Measurements from ENCODE around the gene PIAS3. TPM values are rescaled to one million over a fixed set of nuclear protein-coding genes. Genes with fewer than 3 reads are reported as not detected.
A peak's percentile ranks its signal among the peaks of the same experiment; 100 is the strongest.
"Not testable (repeated sequence)": the region's sequence is repeated elsewhere in the genome, so short reads cannot be mapped to it uniquely, and the experiment has no call there.

Gene PIAS3
- total RNA-seq, 4 donors from 2014 or later: 43.8 to 78.4 (median 49.4) TPM

DNA sequence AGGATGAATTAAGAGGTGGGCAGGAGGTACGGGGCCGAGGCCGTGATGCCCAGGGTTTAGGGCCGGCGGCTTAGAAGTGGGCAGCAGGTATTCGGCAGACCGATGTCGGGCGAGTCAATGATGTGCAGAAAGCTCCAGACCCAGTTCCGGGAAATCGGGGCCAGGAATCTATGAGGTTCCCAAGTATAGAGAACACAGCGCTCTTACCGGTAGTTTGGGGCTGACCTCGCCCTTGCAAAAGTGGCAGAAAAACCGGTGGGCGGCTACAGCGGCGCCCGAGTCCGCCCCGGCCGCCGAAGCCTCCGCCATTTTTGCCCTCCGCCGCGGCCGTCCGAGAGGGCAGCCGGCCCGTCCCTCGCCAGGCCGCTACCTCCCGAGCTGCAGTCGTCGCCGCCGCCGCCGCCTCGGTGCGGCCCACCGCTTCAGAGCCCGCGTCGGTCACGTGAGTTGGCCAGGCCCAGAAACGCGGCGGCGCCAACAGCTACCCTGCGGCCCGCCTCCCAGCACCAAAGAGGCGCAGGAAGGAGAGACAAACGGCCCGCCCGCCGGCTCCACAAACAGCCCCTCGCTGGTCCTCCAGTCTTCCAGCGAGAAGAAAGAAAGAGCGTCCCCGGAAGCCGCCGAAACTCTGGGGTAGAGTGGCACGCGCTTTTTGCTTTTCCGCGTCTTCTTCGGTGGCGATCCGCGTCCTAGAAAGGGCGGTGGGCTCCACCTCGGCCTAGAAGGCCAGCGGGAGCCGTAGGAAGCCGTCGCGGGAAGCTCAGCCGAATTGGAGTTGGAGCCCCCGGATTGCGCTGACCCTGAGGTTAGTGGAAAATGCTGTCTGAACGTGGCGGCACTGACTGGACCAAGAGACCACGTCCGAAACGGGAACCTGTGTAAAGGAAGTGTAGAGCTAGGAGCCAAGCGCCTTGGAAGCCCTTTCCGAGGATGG, 35.0 kb downstream of the PIAS3 start, which contains the start of the genes POLR3C and RNF115:
TSS of gene POLR3C (plus strand) at position 636 of the 934 bp plus-strand sequence. CDS start 1,577 bp downstream, outside the sequence.
TSS of gene RNF115 (minus strand) at position 531 of the 934 bp plus-strand sequence. CDS start at position 309, 222 bp downstream.
- peak; percentile 93 to 96 for DNase-seq (ENCODE audit: low spot score in 2 of 2)
- peaks cover 21% of the 10 kb centered on the region for H3K4me1 ChIP-seq
- TF ChIP-seq CTCF (IDR thresholded peaks at IDR 0.05) (no peak), EP300 (IDR thresholded peaks at IDR 0.05) (no peak), POLR2A (IDR thresholded peaks at IDR 0.05) (peak in 1 of 2 donors; percentile 84), POLR2AphosphoS5 (IDR thresholded peaks at IDR 0.05) (peak in 1 of 3 donors; percentile 70)
- no peaks in the 10 kb centered on the region for H3K27me3 ChIP-seq
- H3K36me3 ChIP-seq: peaks cover 22% of the 10 kb centered on the region
- WGBS: under 1% methylated on average over 34 of the region's 89 CpGs
- peak within 1 kb of the TSS; percentile 88 for H3K4me3 ChIP-seq
- H3K9me3 ChIP-seq: no peaks in the 10 kb centered on the region
- peak within 1 kb of the TSS; percentile 95 for H3K27ac ChIP-seq

DNA sequence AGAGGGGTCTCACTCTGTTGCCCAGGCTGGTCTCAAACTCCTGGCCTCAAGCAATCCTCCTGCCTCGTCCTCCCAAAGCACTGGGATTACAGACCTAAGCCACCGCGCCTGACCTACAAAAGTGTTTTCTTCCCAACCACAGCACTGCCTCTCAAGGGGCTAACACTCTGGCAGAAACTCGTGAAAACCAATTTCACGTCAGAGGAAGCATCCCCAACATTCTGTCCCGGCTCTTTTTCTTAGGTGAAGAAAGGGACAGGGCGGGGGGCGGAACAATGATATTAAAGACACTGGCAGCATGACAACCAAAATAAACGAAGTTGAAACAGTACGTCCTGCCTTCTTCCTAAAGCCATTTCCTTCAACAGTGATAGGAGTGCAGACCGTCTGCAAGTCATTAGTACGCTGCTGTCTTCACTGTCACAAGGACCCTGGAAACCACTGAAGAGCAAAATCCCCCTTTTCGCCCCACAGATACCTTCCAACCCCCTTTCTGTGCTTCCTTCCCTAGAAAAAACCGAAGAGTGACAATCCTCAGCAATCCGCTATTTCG, 36.0 kb downstream of the PIAS3 start:
- peak overlapping the region; percentile 51 for H3K27ac ChIP-seq
- H3K4me3 ChIP-seq: peak overlapping the region; percentile 88
- DNase-seq (ENCODE audit: low spot score in 2 of 2); H3K9me3 ChIP-seq; H3K27me3 ChIP-seq: not testable (repeated sequence)
- peaks cover 12% of the 10 kb centered on the region for H3K36me3 ChIP-seq
- no CpG with 5 or more reads among the region's 16 CpGs for WGBS
- H3K4me1 ChIP-seq: peaks cover 21% of the 10 kb centered on the region

DNA sequence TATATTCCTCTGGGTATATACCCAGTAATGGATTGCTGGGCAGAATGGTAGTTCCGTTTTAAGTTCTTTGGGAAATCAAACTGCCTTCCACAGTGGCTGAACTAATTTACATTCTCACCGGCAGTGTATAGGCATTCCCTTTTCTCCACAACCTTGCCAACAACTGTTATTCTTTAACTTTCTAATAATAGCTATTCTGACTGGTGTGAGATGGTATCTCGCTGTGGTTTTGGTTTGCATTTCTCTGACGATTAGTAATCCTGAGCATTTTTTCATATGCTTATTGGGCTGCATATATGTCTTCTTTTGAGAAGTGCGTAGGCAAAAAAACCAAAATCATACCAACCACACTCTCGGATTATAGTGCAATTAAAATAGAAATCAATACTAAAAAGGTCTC, 40.8 kb downstream of the PIAS3 start:
- DNase-seq (ENCODE audit: low spot score in 2 of 2); H3K4me1 ChIP-seq; H3K36me3 ChIP-seq; H3K27ac ChIP-seq; H3K4me3 ChIP-seq; H3K27me3 ChIP-seq; H3K9me3 ChIP-seq: not testable (repeated sequence)
- WGBS: 14% methylated on average over 2 of the region's 6 CpGs

DNA sequence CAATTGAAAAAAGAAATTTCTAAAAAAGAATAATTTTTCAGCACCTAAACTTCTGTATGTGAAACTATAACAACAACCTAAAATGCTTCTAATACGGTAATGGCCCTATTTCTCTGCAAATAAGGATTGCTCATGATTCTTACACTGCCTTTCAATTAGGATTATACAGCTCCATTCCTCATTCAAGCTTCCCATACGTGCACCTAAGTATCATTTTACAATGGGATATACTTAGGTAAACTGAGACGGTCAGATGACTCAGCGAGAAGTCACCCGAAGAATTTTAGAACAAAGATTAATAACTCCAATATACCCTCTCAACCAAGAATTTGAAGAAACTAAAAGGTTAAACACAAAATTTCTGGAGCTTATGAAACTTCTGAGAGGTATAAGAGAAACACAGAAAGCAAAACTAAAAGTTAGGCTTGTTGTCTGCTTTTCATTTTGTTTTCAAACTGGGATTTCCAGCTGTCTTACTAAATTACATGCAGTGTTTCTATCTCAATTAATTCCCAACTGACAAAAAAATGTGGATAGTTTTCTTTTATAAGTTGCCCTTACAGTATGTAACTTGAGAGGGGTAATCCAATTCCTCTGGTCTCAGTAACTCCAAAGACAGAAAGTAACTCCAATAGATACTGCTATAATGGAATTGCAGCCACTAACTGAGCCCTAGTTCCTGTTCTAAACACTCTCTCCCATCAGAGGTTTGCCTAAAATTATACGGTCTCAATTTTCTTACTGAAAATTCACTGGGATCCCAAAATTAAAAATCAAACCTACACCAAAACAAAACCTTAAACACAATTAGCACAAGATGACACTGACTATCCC, 45.7 kb downstream of the PIAS3 start:
- H3K9me3 ChIP-seq; H3K27ac ChIP-seq; DNase-seq (ENCODE audit: low spot score in 2 of 2); H3K4me3 ChIP-seq; H3K4me1 ChIP-seq; H3K27me3 ChIP-seq; H3K36me3 ChIP-seq: not testable (repeated sequence)
- 63% methylated on average over 6 of the region's 6 CpGs for WGBS

DNA sequence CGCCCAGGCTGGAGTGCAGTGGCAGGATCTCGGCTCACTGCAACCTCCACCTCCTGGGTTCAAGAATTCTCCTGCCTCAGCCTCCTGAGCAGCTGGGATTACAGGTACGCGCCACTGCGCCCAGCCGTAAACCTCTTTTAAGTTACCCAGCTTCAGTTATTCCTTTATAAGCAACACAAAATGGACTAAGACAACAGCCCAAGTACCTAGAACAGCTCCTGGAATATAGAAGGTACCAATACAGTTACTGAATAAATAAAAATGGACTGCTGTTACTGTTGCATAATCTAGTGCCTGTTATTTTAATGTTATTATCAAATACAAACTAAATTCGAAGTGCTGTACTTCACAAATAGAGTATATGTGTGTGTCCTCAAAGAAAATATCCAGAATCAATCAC, 52.0 kb downstream of the PIAS3 start:
- Histone ChIP-seq H3K27me3 (no peaks in the 10 kb centered on the region), H3K27ac (no peak overlapping the region), H3K9me3 (no peaks in the 10 kb centered on the region), H3K4me3 (no peak overlapping the region), H3K4me1 (peaks cover 36% of the 10 kb centered on the region), H3K36me3 (no peaks in the 10 kb centered on the region)
- TF ChIP-seq POLR2AphosphoS5 (IDR thresholded peaks at IDR 0.05) (no peak), POLR2A (IDR thresholded peaks at IDR 0.05) (no peak), EP300 (IDR thresholded peaks at IDR 0.05) (no peak), CTCF (IDR thresholded peaks at IDR 0.05) (no peak)
- 97% methylated on average over 7 of the region's 7 CpGs for WGBS
- no peak for DNase-seq (ENCODE audit: low spot score in 2 of 2)

DNA sequence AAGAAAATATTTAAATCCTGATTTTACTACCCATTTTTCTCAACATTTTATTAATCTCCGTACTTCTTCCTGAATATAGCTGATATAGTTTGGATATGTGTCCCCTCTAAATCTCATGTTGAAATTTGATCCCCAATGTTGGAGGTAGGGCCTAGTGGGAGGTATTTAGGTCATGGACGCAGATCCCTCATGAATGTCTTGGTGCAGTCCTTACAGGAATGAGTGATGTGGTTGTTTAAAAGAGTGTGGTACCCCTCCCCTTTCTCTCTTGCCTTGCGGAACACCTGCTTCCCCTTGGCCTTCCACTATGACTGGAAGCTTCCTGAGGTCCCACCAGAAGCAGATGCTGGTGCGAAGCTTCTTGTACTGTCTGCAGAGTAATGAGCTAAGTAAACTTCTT, 52.5 kb downstream of the PIAS3 start:
- no peak for DNase-seq (ENCODE audit: low spot score in 2 of 2)
- Histone ChIP-seq H3K27ac (no peak overlapping the region), H3K9me3 (no peaks in the 10 kb centered on the region), H3K27me3 (no peaks in the 10 kb centered on the region), H3K36me3 (no peaks in the 10 kb centered on the region), H3K4me3 (no peak overlapping the region), H3K4me1 (peaks cover 39% of the 10 kb centered on the region)
- TF ChIP-seq CTCF (IDR thresholded peaks at IDR 0.05) (no peak), POLR2AphosphoS5 (IDR thresholded peaks at IDR 0.05) (no peak), POLR2A (IDR thresholded peaks at IDR 0.05) (no peak), EP300 (IDR thresholded peaks at IDR 0.05) (no peak)
- 92% methylated on average over 4 of the region's 4 CpGs for WGBS

Measured in suprapubic skin (tissue), 4 donors.